Muscle layer of duodenum (tissue), 2 donors: ENCODE measurements around the gene TTC7B.
"Not testable (repeated sequence)": the region's sequence is repeated elsewhere in the genome, so short reads cannot be mapped to it uniquely, and the experiment has no call there.

ENCODE experiments used
- H3K27ac ChIP-seq: one replicate; pipeline ENCODE4 v1.7.0; 2013; ENCODE audit warnings: mild to moderate bottlenecking, low read length
- H3K27me3 ChIP-seq: one replicate; pipeline ENCODE4 v1.7.0; 2013; ENCODE audit warnings: low read depth, mild to moderate bottlenecking, control low read depth, low read length
- H3K36me3 ChIP-seq, 2 donors: one replicate each; pipeline ENCODE4 v1.7.0; 2013; ENCODE audit warnings: low read length in 2 of 2, control low read depth in 1 of 2, mild to moderate bottlenecking in 1 of 2; ENCODE audit not compliant: insufficient read depth in 2 of 2, control insufficient read depth in 1 of 2
- H3K4me1 ChIP-seq, 2 donors: one replicate each; pipeline ENCODE4 v1.7.0; 2013; ENCODE audit warnings: low read length in 2 of 2, mild to moderate bottlenecking in 2 of 2, control low read depth in 1 of 2, moderate library complexity in 1 of 2; ENCODE audit not compliant: insufficient read depth in 2 of 2, control insufficient read depth in 1 of 2
- H3K4me3 ChIP-seq, 2 donors: one replicate each; pipeline ENCODE4 v1.7.0; 2013; ENCODE audit warnings: low read length in 2 of 2, low read depth in 1 of 2, mild to moderate bottlenecking in 1 of 2
- H3K9me3 ChIP-seq, 2 donors: one replicate each; pipeline ENCODE4 v1.7.0; 2013; ENCODE audit warnings: low read length in 2 of 2, control low read depth in 1 of 2, mild to moderate bottlenecking in 1 of 2; ENCODE audit not compliant: control insufficient read depth in 1 of 2
- donor health status: healthy.

The TTC7B gene

GRCh38 chr14:90535556-90536090 lies 280.6 kb downstream of the TTC7B start:
- Histone ChIP-seq H3K36me3 (peaks cover 0 to 14% of the 10 kb centered on the region in 2 donors), H3K9me3 (no peaks in the 10 kb centered on the region), H3K27ac (no peak overlapping the region), H3K4me3 (no peak overlapping the region), H3K4me1 (peaks cover 0 to 9% of the 10 kb centered on the region in 2 donors), H3K27me3 (no peaks in the 10 kb centered on the region)

- Histone ChIP-seq H3K36me3 (peaks cover 0 to 10% of the 10 kb centered on the region in 2 donors), H3K4me1 (peaks cover 0 to 9% of the 10 kb centered on the region in 2 donors), H3K9me3 (no peaks in the 10 kb centered on the region), H3K27me3 (no peaks in the 10 kb centered on the region), H3K4me3 (no peak overlapping the region), H3K27ac (no peak overlapping the region)
These were observed 281.2 kb downstream of the TTC7B start for GRCh38 chr14:90534838-90535555.

- Histone ChIP-seq H3K27me3 (no peaks in the 10 kb centered on the region), H3K9me3 (no peaks in the 10 kb centered on the region), H3K36me3 (peaks cover 0 to 4% of the 10 kb centered on the region in 2 donors), H3K4me1 (peaks cover 0 to 9% of the 10 kb centered on the region in 2 donors), H3K4me3 (no peak overlapping the region), H3K27ac (no peak overlapping the region)
These were observed 282.0 kb downstream of the TTC7B start for GRCh38 chr14:90534091-90534837.

- Histone ChIP-seq H3K4me1 (peaks cover 0 to 9% of the 10 kb centered on the region in 2 donors), H3K27me3 (no peaks in the 10 kb centered on the region), H3K9me3 (no peaks in the 10 kb centered on the region), H3K4me3 (no peak overlapping the region), H3K27ac (no peak overlapping the region), H3K36me3 (no peaks in the 10 kb centered on the region)
These were observed 282.6 kb downstream of the TTC7B start for GRCh38 chr14:90533591-90534021.

GRCh38 chr14:90532826-90533525 lies 283.3 kb downstream of the TTC7B start:
- Histone ChIP-seq H3K27ac (no peak overlapping the region), H3K4me3 (no peak overlapping the region), H3K27me3 (no peaks in the 10 kb centered on the region), H3K36me3 (no peaks in the 10 kb centered on the region), H3K9me3 (no peaks in the 10 kb centered on the region), H3K4me1 (peaks cover 0 to 9% of the 10 kb centered on the region in 2 donors)

- Histone ChIP-seq H3K4me3 (no peak overlapping the region), H3K4me1 (peaks cover 0 to 5% of the 10 kb centered on the region in 2 donors), H3K27me3 (no peaks in the 10 kb centered on the region), H3K9me3 (no peaks in the 10 kb centered on the region), H3K27ac (no peak overlapping the region), H3K36me3 (no peaks in the 10 kb centered on the region)
These were observed 284.7 kb downstream of the TTC7B start for GRCh38 chr14:90531497-90531896.

- Histone ChIP-seq H3K4me1 (no peaks in the 10 kb centered on the region), H3K36me3 (no peaks in the 10 kb centered on the region), H3K4me3 (no peak overlapping the region), H3K27me3 (no peaks in the 10 kb centered on the region), H3K9me3 (no peaks in the 10 kb centered on the region), H3K27ac (no peak overlapping the region)
These were observed 285.7 kb downstream of the TTC7B start for GRCh38 chr14:90530523-90530922.

GRCh38 chr14:90527978-90528377 lies 288.3 kb downstream of the TTC7B start:
- Histone ChIP-seq H3K9me3 (no peaks in the 10 kb centered on the region), H3K27ac (no peak overlapping the region), H3K27me3 (no peaks in the 10 kb centered on the region), H3K4me1 (peaks cover 0 to 14% of the 10 kb centered on the region in 2 donors), H3K4me3 (no peak overlapping the region), H3K36me3 (no peaks in the 10 kb centered on the region)

- not testable (repeated sequence) for H3K36me3 ChIP-seq, H3K27me3 ChIP-seq, H3K27ac ChIP-seq, H3K9me3 ChIP-seq, H3K4me3 ChIP-seq
- peaks cover 0 to 26% of the 10 kb centered on the region in 2 donors for H3K4me1 ChIP-seq
These were observed 289.7 kb downstream of the TTC7B start for GRCh38 chr14:90526536-90526935.

GRCh38 chr14:90525353-90526028 lies 290.7 kb downstream of the TTC7B start:
- H3K27me3 ChIP-seq, H3K36me3 ChIP-seq, H3K9me3 ChIP-seq, H3K4me3 ChIP-seq, H3K27ac ChIP-seq: not testable (repeated sequence)
- H3K4me1 ChIP-seq: peaks cover 7 to 37% of the 10 kb centered on the region in 2 donors
